ENCODE results near the gene HEG1.

Gene HEG1

DNA sequence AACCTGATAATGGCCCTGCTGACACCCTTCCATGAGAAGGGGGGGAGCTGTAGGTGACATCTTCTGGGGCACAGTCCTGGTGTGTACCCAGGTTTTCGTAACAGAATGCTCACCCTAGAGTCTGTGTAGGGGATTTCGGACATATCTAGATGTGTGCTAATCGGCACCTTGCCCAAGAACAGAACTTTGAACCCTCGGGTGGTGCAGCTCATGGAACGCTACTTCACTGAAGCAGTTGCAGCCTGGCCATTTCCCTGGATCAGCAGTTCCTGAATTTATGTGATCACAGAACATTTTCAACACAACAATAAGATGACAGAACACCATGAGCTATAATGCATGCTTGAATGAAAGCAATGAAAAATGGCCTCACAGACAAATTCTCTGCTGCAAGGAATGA lies 63.8 kb downstream of the HEG1 start:
- DNase-seq (ENCODE audit: low spot score) (no peak), FAIRE-seq (no peak)

DNA sequence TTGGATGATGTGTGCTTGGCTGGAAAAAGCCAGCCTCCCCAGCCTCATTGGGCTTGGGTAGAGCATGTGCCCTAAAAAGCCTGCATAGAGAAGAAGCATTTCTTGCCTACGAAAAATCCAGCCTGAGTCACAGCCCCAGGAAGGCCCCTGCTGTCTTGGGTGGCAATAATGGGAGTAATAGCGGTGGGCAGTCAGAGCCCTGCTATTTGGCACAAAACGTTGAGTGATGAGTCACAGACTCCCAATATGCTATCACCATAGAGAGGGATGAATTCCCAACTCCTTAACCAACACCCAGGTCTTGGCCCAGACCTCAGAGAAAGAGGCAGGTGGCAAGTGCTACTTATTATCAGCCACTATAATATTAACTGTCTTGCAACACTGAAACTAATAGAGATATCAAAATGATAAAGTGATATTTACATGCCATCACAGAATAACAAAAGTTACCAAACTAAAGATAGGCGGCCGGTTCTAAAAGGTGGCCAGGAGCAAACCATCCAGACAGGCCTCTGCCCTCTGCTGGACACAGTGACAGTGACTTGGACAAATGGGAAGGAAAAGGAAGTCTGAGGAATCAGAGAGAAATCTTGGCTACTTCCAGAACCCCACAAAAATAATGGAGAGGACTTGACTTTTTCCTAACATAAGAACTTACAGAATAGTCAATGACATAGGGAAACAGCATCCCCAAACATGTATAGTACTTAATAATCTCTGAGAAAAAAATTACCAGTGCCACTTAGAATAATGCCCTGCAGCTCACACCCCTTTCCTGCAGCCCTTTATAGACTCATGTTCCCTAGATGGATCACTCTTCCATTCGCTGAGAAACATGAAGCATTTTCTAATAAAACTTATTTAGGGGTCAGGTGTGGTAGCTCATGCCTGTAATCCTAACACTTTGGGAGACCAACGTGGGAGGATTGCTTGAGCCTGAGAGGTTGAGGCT lies 69.3 kb downstream of the HEG1 start:
- FAIRE-seq, result no peak
- peak; percentile 93 for DNase-seq (ENCODE audit: low spot score)

DNA sequence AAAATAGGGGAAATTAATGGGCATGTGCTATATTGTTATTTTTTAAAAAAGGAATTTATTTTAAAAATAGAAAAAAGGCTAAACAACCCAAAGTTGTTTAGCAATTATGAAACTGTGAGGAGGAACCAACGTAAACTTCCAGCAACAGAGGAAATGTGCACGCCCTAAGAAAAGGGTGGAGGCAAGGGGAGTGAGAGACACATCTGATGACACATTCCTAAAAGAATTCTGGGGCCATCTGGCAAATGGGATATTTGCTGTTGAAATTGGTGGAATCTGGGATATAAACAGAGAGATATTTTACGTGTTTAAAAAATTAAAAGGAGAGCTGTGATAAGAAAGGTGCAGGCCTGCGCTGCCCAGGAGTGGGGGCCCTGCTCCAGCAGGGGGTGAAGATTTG lies 70.4 kb downstream of the HEG1 start:
- DNase-seq (ENCODE audit: low spot score) (peak; percentile 82), FAIRE-seq (peak; percentile 71)

DNA sequence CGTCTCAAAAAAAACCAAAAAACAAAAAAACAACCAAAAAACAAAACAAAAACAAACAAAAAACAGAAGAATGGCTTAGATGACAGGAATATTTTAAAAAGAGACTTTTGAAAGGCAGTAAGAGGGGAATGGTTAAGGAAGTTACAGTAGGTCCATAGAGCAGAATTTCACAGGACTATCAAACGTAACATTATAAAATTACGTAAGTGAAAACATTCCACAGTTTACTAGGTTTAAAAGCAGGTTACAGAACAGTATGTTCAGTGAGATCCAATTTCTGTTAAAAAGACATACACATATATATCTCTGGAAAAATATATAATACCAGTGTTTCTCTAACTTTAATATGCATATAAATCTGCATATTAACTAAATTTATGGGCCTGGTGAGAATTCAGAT lies 71.0 kb downstream of the HEG1 start:
- FAIRE-seq, result no peak
- DNase-seq (ENCODE audit: low spot score), result no peak

DNA sequence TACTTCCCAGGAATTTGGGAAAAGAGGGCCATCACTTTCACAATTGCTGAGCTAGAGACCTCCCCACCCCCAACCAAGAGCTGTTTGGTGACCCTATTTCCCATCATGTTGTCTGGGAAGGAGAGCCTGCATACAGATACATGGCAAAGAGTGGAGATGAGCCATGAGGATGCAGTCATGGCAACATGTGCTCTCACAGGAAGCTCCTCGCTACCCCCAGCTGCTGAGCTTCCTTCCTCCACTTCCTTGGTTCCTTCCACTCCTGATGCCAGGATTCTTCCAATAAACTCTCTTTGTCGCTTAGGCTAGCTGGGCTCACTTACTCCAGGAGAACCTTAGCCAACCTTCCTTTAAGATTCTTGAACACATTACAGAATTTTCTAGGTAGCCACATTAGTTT lies 72.9 kb downstream of the HEG1 start:
- no peak for FAIRE-seq

DNA sequence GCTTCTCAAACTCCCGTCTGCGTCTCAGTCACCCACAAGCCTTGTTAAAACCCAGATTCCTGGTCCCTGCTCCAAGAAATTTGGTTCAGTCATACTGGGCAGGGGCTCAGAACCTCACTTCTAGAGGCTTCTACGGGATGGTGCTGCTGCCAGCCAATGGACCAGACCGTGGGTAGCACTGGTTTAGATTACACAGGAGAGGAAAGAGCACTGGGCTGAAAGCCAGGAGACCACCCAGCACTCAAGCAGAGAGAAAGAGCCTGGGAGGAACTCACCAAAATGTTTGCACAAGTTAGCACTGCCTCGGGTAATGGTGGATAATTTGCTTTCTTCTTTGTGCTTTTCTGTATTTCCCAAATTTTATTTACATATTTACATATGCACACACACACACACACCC lies 74.3 kb downstream of the HEG1 start:
- FAIRE-seq (no peak), DNase-seq (ENCODE audit: low spot score) (no peak)

More for the DNA sequence above, 72.9 kb downstream of the HEG1 start:
- no peak for DNase-seq (ENCODE audit: low spot score)

DNA sequence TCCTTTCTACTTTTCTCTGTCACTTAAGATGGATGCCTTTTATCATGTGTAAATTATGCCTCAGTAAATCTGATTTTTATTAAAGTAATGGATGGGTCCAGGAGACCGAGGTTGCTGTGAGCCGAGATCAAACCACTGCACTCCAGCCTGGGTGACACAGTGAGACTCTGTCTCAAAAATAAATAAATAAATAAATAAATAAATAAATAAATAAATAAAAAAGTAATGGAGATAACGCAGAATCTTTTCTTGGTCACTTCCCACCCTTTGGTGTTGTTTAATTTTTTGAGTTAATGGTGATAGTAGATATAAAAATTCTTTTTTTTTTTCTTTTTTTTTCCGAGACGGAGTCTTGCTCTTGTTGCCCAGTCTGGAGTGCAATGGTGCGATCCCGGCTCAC lies 77.2 kb downstream of the HEG1 start:
- DNase-seq (ENCODE audit: low spot score) (no peak), FAIRE-seq (no peak)

DNA sequence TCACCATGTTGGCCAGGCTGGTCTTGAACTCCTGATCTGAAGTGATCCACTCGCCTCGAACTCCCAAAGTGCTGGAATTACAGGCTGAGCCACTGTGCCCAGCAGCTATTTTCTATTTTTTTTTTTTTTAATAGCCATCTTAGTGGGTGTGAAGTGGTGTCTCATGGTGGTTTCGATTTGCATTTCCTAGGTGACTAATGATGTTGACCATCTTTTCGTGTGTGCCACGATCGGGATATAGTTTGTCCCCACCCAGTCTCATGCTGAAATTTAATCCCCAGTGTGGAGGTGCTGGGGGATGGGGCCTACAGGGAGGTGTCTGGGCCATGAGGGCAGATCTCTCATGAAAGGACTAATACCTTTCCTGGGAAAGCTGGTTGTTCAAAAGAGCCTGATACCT lies 79.4 kb downstream of the HEG1 start:
- DNase-seq (ENCODE audit: low spot score) (no peak), FAIRE-seq (no peak)

DNA sequence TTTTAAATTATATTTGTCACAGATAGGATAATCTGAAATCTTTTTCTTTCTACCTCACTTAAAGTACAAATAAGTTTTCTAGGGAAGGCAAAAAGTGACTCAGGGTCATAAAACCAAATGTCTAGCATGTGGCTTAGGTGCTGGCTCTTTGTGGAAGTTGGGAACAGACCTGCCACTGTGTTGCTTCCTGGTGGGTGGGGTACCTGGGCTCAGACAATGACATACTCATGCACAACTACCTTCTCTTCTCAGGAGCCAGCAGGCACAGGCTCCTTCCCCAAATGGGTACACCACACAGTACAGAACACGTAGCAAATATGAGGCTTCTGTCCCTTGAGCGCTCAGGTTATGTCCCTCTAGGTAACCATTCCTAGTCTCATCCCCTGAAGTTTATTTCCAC lies 81.1 kb downstream of the HEG1 start:
- FAIRE-seq, result no peak
- DNase-seq (ENCODE audit: low spot score), result no peak

DNA sequence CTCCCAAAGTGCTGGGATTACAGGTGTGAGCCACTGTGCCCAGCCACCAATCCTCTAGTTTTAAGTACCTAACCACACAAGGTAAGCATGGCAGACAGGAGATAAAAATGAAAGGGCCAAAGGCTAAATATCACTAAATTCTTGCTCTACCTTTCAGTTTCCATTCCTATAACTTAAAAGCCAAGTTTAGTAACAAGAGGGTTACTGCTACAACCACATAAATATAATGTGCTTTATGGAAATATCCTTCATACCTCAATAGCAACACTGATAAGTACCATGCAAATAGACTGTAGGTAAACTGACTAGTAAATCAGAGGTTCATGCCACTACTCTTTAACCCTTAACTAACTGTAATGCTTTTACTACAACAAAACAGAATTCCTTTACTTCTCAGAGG lies 82.5 kb downstream of the HEG1 start:
- DNase-seq (ENCODE audit: low spot score) (no peak), FAIRE-seq (no peak)

DNA sequence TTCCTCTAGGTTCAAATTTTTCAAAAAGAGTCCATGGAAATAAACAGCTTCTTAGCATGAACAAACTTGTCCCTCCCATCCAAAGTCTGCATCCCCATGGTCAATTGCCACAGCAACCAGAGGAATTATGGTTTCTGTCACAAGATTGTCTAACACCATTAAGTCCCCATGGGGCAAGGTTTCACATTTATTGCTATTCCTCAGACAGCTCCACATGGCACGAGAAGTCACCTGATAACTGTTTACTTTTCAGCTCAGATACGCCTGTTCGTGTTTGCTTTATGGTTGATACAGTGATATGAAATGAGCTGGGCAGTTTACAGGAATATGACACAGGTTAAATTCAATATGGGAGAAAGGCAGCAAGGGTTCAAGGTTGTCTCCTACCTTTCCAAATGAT lies 83.3 kb downstream of the HEG1 start:
- DNase-seq (ENCODE audit: low spot score) (no peak), FAIRE-seq (no peak)

DNA sequence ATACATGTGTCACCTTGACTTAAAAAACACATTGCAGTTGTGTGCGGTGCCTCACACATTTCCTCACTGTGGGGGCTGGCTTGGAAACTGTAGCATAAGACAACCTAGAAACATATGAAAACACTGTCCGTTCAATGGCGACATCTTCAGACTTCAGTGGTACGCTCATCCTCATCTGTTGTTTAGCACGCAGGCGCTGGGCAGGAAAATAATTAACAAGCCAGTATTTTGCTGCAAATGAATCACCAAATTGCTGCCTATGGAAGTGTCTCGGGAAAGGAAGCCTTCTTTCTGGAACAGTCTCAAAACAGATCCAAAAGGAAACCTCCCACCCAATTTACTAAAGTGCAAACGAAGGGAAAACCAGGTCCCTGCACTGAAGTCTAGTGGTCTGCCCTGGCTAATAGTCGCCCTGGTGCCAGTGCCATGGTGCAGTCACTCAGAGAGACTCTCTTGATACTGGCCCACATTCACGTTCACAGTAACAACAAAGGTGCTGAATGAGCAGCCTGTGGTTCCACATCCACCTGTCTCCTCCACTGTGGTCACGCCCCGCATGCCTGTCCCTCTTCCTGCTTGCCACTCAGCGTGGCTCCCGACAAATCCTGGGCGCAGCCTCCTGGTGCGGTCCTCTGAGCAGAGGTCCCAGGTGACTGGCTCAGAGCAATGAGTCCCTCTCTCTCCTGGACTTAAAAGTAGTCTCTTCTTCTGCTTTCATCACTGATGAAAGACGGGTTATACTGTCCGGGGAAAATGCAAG lies 85.7 kb downstream of the HEG1 start:
- FAIRE-seq (peak; percentile 44), DNase-seq (ENCODE audit: low spot score) (no peak)

DNA sequence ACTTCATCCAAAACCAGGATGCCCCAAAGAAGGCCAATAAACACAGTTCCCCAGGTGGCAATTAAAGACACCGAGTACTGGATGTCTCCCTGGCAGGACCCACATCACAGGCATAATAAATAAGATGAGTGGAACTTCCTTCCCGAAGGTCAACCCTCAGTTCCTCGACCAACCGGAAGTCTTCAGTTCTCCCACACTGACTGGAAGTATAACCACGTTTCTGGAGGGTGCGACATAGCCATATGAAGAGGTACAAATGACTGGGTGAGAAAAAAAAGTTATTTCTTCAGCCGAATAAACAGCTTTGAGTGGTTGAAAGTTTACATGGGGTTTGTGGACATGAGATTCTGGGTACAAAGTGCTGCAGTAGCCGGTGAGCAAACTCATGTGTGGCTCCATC lies 86.6 kb downstream of the HEG1 start:
- FAIRE-seq (no peak), DNase-seq (ENCODE audit: low spot score) (no peak)

DNA sequence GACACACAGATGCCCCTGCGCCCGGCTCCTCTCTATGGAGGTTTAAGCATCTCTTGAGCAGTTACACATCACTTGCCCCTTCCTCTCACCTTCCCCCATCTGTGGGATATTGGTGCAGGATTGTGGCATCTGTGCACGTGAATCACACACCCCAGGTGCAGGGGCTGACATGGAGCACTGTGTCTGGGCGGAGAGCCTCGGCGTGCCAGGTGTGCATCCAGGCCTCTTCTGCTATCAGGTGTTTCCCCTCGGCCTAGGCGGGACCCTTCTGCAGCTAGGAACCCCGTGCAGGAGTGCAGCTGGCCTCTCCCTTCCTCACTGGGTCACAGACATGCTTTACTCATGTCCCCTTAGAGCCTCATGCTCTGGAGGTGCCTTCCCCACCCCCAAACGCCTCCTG lies 87.8 kb downstream of the HEG1 start:
- DNase-seq (ENCODE audit: low spot score) (no peak), FAIRE-seq (no peak)

DNA sequence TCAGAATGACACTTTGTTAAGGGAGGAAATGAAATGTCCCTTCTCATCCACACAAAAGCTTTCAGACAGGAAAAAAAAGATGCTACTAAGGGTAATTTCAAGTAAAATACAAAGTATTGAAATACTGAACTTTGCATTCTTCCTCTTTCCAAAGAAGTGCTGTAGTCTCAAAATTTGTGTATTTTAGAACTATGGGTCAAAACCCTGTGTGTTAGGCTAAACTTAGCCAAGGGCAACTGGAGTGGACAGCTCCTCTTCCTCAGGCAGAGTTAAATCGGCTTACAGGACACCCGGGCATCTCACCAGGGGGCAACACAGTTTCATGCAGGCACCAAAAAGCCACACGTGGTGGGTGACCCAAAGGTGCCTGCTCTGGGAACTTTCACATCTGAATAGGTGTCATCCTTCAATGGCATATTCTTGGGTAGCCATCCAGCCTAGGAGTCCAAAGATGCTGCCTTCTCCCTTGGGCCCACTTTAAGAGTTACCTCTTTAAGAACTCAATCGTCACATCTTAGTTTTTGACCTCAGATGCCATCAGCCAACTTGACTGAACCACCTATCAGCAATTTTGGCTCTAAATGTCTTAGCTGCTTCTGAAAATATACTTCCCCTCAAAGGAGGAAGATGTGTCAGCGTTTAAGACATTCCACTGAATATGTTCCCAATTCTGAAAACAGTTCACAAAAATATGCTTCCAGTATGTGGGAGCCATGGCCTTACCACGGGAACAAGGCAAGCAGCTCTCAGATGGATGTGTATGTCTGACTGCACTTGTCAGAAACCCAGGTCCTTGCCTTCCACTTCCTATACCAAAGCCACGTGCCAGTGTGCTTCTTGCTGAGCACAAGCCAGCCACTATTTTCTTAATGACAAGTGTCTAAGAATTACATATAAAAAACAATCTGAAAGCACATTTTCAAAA lies 89.0 kb downstream of the HEG1 start:
- no peak for FAIRE-seq
- DNase-seq (ENCODE audit: low spot score), result no peak

DNA sequence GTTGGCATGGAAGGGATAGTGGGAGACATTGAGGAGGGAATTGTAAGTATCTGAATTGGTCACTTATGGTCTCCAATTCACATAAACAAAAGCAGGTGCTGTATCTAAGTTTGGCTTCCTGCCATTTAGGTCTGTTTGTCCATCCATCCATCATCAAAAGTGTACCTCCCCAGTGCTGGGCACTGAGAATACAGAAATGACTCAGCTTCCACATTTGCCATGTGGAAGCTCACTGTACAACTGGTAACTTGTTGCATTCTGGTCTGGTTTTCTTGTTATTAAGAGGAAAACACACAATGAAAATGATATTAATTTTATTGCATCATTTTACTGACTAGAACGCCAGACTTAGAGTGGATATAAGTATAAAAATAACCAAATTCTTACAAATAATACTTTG lies 90.4 kb downstream of the HEG1 start:
- FAIRE-seq, result no peak
- DNase-seq (ENCODE audit: low spot score), result no peak

DNA sequence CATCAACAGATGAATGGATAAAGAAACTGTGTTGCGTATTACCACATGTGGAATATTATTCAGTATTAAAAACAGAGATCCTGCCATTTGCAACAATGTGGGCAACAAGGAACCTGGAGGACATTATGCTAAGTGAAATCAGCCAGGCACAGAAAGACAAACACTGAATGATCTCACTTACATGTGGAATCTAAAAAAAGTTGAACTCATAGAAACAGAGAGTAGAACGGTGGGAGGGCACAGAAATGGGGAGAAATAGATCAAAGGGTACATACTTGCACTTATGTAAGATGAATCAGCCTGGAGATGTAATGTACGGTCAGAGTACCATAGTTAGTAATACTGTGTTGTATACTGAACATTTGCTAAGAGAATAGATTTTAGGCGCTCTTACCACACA lies 91.4 kb downstream of the HEG1 start:
- no peak for DNase-seq (ENCODE audit: low spot score)
- FAIRE-seq, result no peak

DNA sequence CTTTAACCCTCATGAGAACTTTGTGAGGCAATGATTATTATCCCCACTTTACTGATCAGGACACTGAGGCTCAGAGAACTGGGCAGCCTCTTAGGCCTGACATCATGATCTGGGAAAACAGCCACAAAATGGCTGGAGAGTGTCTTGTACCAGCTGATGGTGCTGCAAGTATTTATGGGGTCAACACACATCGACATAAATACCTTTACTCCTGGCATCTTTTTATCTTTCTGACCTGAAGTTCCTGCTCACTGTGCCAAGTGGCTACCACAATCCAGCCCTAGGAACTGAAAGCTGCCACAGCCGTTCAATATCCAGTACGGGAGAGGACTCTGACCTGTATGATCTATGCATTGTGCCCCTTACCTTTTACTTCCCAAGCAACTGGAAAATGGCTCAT lies 92.0 kb downstream of the HEG1 start:
- FAIRE-seq, result no peak
- no peak for DNase-seq (ENCODE audit: low spot score)

DNA sequence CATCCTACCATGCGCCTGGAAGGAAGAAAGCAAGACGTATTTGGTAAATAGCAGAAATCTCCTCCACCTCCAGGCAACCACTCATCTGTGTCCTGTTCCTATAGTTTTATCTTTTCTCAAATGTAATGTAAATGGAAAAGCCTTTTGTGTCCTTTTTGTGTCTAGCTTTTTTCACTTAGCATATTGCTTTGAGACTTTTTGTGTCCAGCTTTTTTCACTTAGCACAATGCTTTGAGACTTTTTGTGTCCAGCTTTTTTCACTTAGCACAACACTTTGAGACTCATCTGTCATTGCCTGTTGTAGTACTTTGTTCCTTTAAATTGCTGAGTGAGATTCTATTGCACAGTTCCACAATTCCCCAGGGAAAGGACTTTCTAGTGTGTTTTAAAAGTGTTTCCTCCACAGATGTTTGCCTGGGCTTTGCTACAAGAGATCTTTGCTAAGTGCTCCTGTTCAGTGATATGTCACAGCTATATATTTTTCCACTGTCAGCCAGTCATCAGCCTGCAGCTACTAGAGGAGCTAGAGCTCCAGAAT lies 93.3 kb downstream of the HEG1 start:
- no peak for DNase-seq (ENCODE audit: low spot score)
- FAIRE-seq, result no peak

DNA sequence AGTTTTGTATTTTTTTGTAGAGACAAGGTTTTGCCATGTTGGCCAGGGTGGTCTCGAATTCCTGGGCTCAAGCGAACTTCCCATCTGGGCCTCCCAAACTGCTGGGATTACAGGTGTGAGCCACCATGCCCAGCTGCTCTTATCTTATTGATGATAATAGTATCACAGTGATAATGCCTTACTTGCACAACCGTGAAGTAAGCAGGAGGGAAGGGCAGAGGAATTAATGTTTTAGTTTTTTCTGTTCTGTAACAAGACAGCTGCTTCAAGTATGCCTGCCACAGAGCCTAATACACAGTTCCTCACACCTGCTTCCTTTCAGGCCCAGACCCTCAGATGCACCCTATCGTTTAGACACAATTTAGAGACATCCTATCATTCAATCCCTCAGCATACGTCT lies 95.1 kb downstream of the HEG1 start:
- no peak for FAIRE-seq
- no peak for DNase-seq (ENCODE audit: low spot score)

DNA sequence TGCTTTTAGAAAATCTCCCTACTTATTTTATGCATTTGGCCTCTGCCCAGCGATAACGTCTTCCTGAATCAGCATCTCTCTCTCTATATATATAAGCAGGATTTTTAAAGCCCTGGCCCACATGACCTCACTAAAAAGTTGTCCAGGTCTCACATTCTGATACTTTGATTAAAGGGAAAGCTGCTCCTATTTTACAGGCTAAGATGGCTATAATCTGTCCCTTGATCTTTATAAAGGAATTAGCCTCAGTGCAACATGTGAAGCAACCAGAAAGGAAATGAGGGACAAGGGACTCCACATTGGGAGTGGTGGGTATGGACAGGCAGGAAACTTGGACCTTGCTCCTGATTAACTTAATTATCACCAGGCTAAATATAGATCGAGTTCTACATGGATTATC lies 95.7 kb downstream of the HEG1 start:
- DNase-seq (ENCODE audit: low spot score) (no peak), FAIRE-seq (no peak)
